Left ventricle myocardium superior (tissue), 1 donor: ENCODE results near the gene CCDC28B. TPM values are rescaled to one million over a fixed set of nuclear protein-coding genes. Genes with fewer than 3 reads are reported as not detected.
"Not testable (repeated sequence)": the region's sequence is repeated elsewhere in the genome, so short reads cannot be mapped to it uniquely, and the experiment has no call there.

Experiments used
- ATAC-seq: fragments of 200-7000 bp; cut with Tn5 transposase; one replicate; pipeline ENCODE4 v1.9.1; 2020; ENCODE audit warnings: mild to moderate bottlenecking, moderate library complexity
- DNase-seq: peaks from one replicate; pipeline ENCODE4 v3.0.0-alpha.2; 2020
- intact Hi-C: fragments of 100-400 bp; cut with micrococcal nuclease; formaldehyde crosslinking; loops from one replicate; pipeline ENCODE4 v1.11.0; 2022
- long read RNA-seq: library from polyadenylated mRNA; unstranded; transcript quantifications from one replicate; pipeline ENCODE4 v2.0.0, GENCODE V29; 2021
- total RNA-seq: library from RNA; stranded (reverse); fragmentation: NEBNext Ultra II Directional; extraction: Animal tissue kit (Norgen Biotek cat#: 25700); gene quantifications from one replicate; pipeline ENCODE4 v1.2.1, GENCODE V29; 2021
- donor health status: DM: no; HTN: yes; CAD: no; lungs with severe emphysema.

The CCDC28B gene
- 33.2 TPM for total RNA-seq
- long read RNA-seq, transcript CCDC28B-201 (6 exons, 1,089 nt) = major isoform, 33 of 44 reads
- long read RNA-seq, partial matches to known transcripts = 4 of 44 reads
- long read RNA-seq, other reads (novel, unspliced or antisense) = 7 of 44 reads

- DNase-seq (peak; percentile 80), ATAC-seq (peak; percentile 69)
- intact Hi-C loops = no loop called here
Observed at GRCh38 chr1:32200226-32201010, at the start of gene CCDC28B. Gene CCDC28B (plus strand): TSS chr1:32200595. CDS start chr1:32201936, 1,341 bp downstream.

- ATAC-seq = no peak
- intact Hi-C loops = no loop called here
Observed at GRCh38 chr1:32150847-32151246, 49.5 kb upstream of the CCDC28B start.

GRCh38 chr1:32151319-32151787 is 49.0 kb upstream of the CCDC28B start:
- ATAC-seq (peak; percentile 45), DNase-seq (no peak)
- intact Hi-C loops = no loop called here

More at GRCh38 chr1:32150847-32151246, 49.5 kb upstream of the CCDC28B start:
- DNase-seq = no peak

- DNase-seq (no peak), ATAC-seq (no peak)
- intact Hi-C loops = no loop called here
Observed at GRCh38 chr1:32159189-32159588, 41.2 kb upstream of the CCDC28B start.

- ATAC-seq (no peak), DNase-seq (no peak)
- intact Hi-C loops = no loop called here
Observed at GRCh38 chr1:32163405-32163804, 37.0 kb upstream of the CCDC28B start.

- intact Hi-C loops, ATAC-seq, DNase-seq: not testable (repeated sequence)
Observed at GRCh38 chr1:32165633-32166032, 34.8 kb upstream of the CCDC28B start.

- no peak for ATAC-seq
- intact Hi-C loops = no loop called here
- no peak for DNase-seq
Observed at GRCh38 chr1:32170991-32171390, 29.4 kb upstream of the CCDC28B start.

- intact Hi-C loops = no loop called here
- ATAC-seq (no peak), DNase-seq (no peak)
Observed at GRCh38 chr1:32172621-32173245, 27.7 kb upstream of the CCDC28B start.

GRCh38 chr1:32178380-32179192 is 21.8 kb upstream of the CCDC28B start:
- ATAC-seq (no peak), DNase-seq (no peak)
- intact Hi-C loops = no loop called here

GRCh38 chr1:32179193-32179442 is 21.3 kb upstream of the CCDC28B start:
- peak; percentile 22 for ATAC-seq
- DNase-seq = no peak
- intact Hi-C loops = no loop called here

GRCh38 chr1:32179443-32180185 is 20.8 kb upstream of the CCDC28B start, which contains the start of gene TXLNA:
Gene TXLNA (plus strand): TSS chr1:32179675. CDS start chr1:32180346, 671 bp downstream.
- DNase-seq (peak; percentile 98), ATAC-seq (peak; percentile 95)
- intact Hi-C loops = no loop called here

- peak; percentile 42 for ATAC-seq
- intact Hi-C loops = no loop called here
Observed at GRCh38 chr1:32180186-32181060, 20.0 kb upstream of the CCDC28B start.

GRCh38 chr1:32181065-32181464 is 19.3 kb upstream of the CCDC28B start:
- ATAC-seq (no peak), DNase-seq (no peak)
- intact Hi-C loops = no loop called here

More at GRCh38 chr1:32180186-32181060, 20.0 kb upstream of the CCDC28B start:
- peak; percentile 61 for DNase-seq

GRCh38 chr1:32181563-32181962 is 18.8 kb upstream of the CCDC28B start:
- ATAC-seq = no peak
- DNase-seq = no peak
- intact Hi-C loops = no loop called here

- intact Hi-C loops = no loop called here
- no peak for ATAC-seq
Observed at GRCh38 chr1:32182060-32182459, 18.3 kb upstream of the CCDC28B start.

GRCh38 chr1:32184650-32185049 is 15.7 kb upstream of the CCDC28B start:
- intact Hi-C loops = no loop called here
- no peak for DNase-seq
- ATAC-seq = no peak

More at GRCh38 chr1:32182060-32182459, 18.3 kb upstream of the CCDC28B start:
- DNase-seq = no peak

GRCh38 chr1:32186077-32186476 is 14.3 kb upstream of the CCDC28B start:
- DNase-seq (no peak), ATAC-seq (no peak)
- intact Hi-C loops = no loop called here

GRCh38 chr1:32186491-32186890 is 13.9 kb upstream of the CCDC28B start:
- ATAC-seq (no peak), DNase-seq (no peak)
- intact Hi-C loops = no loop called here
